Large intestine (tissue), 3 donors: ENCODE results near the gene SPATS2L. TPM values are rescaled to one million over a fixed set of nuclear protein-coding genes. Genes with fewer than 3 reads are reported as not detected.

Source experiments
- DNase-seq, 2 donors: peaks; one replicate each; pipeline versions ENCODE4 v3.0.0 to v3.0.0-alpha.2; 2013
- H3K27ac ChIP-seq: one replicate; pipeline ENCODE4 v1.5.1; 2013; ENCODE audit warnings: low read length
- H3K27me3 ChIP-seq: 2 replicates; pipeline ENCODE4 v1.6.1; 2013; ENCODE audit warnings: low read length; ENCODE audit not compliant: control insufficient read depth, insufficient read depth
- H3K36me3 ChIP-seq: 2 replicates; pipeline ENCODE4 v1.6.1; 2013; ENCODE audit warnings: low read length; ENCODE audit not compliant: control insufficient read depth, insufficient read depth
- H3K4me1 ChIP-seq: one replicate; pipeline ENCODE4 v1.6.1; 2013; ENCODE audit warnings: low read length; ENCODE audit not compliant: control insufficient read depth, insufficient read depth
- H3K4me3 ChIP-seq: one replicate; pipeline ENCODE4 v1.5.1; 2013; ENCODE audit warnings: low read length
- H3K9me3 ChIP-seq: one replicate; pipeline ENCODE4 v1.6.1; 2013; ENCODE audit warnings: mild to moderate bottlenecking, low read depth, low read length, moderate library complexity; ENCODE audit not compliant: control insufficient read depth
- WGBS: methylation state at CpG from one replicate; pipeline ENCODE4 v1.1.5; 2013; ENCODE audit warnings: low lambda C conversion rate; ENCODE audit not compliant: insufficient coverage; 5-methylcytosine and 5-hydroxymethylcytosine counted together
- polyA plus RNA-seq: library from polyadenylated mRNA; unstranded; fragments of 120-200 nt; gene quantifications from one replicate; pipeline ENCODE4 v1.2.1, GENCODE V29; 2013

SPATS2L gene
- polyA plus RNA-seq, 1 donor: 105 TPM

GRCh38 chr2:200356857-200357384 lies 50.4 kb downstream of the SPATS2L start:
- Histone ChIP-seq H3K36me3 (no peaks in the 10 kb centered on the region), H3K9me3 (no peaks in the 10 kb centered on the region), H3K4me1 (peaks cover 19% of the 10 kb centered on the region), H3K27ac (no peak overlapping the region), H3K4me3 (no peak overlapping the region), H3K27me3 (no peaks in the 10 kb centered on the region)
- no CpG with 5 or more reads among the region's 1 CpG for WGBS
- no peak for DNase-seq

DNA sequence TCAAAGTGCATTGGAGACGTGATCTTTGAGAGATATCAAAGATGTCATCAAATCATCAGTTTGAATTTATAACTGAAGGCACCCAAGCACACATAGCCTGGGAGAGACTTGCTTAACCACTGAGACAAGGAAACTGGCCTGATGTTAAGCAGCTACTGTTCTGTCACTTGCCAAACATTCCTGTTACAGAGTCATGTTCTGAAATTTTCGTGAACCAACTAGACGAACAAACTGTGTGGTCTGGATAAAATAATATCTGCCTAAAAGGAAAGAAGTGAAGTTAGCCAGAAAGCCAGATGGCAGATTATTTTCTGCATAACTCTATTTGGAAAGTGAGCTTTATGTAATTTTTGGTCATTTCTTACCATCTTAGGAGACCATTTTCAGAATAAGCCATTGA lies 51.4 kb downstream of the SPATS2L start:
- Histone ChIP-seq H3K27ac (no peak overlapping the region), H3K36me3 (peaks cover 5% of the 10 kb centered on the region), H3K27me3 (no peaks in the 10 kb centered on the region), H3K9me3 (no peaks in the 10 kb centered on the region), H3K4me1 (peaks cover 13% of the 10 kb centered on the region), H3K4me3 (no peak overlapping the region)
- no CpG with 5 or more reads among the region's 3 CpGs for WGBS
- no peak for DNase-seq

DNA sequence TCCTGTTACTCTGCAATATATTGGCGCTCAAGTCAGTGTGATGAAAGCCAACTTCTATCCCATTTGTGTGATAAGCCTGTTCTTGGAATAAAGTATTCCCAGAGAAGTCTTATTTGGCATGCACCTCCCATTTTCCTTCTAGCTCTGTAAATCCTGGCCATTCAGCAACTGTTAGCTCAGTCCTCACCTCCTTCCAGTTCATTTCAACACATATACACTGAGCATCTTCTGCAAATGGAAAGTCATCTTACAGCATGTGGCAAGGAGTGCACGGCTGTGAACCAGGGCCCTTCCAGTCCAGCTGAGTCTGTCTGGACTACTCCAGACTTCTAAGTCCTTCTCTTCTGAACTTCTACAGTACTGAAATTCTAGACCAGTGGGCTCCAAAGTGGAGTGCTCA lies 53.1 kb downstream of the SPATS2L start:
- Histone ChIP-seq H3K4me1 (peaks cover 9% of the 10 kb centered on the region), H3K4me3 (no peak overlapping the region), H3K36me3 (peaks cover 5% of the 10 kb centered on the region), H3K27me3 (no peaks in the 10 kb centered on the region), H3K27ac (no peak overlapping the region), H3K9me3 (no peaks in the 10 kb centered on the region)
- 100% methylated on average over 1 of the region's 2 CpGs for WGBS
- no peak for DNase-seq

DNA sequence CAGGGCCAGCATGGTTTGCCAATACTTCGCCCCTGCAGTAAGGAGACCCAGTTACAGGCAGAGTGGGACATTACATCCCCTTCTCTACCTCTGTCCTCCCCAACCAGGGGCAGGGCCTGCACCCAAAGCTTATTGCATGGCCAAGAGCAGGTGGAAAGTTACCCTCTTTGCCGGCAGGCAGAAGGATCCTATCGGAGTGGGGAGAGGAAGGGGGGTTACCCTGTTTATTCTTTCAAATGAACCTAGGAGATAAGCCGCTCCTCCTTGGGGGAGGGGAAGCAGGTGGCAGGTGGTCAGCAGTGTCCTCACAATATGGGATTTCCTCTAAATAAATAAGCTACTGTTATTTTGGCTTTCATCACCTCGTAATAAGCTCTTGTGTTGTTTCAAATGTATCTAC lies 53.9 kb downstream of the SPATS2L start:
- no peaks in the 10 kb centered on the region for H3K27me3 ChIP-seq
- peaks cover 5% of the 10 kb centered on the region for H3K4me1 ChIP-seq
- no peak overlapping the region for H3K4me3 ChIP-seq
- peaks cover 5% of the 10 kb centered on the region for H3K36me3 ChIP-seq
- DNase-seq: no peak
- 40% methylated on average over 1 of the region's 5 CpGs for WGBS
- no peak overlapping the region for H3K27ac ChIP-seq
- no peaks in the 10 kb centered on the region for H3K9me3 ChIP-seq

- Histone ChIP-seq H3K27me3 (no peaks in the 10 kb centered on the region), H3K9me3 (no peaks in the 10 kb centered on the region), H3K4me3 (no peak overlapping the region), H3K36me3 (peaks cover 5% of the 10 kb centered on the region), H3K4me1 (peaks cover 5% of the 10 kb centered on the region), H3K27ac (no peak overlapping the region)
- no peak for DNase-seq
- WGBS: no CpG with 5 or more reads among the region's 4 CpGs
These were observed 55.9 kb downstream of the SPATS2L start for GRCh38 chr2:200362202-200362917.

DNA sequence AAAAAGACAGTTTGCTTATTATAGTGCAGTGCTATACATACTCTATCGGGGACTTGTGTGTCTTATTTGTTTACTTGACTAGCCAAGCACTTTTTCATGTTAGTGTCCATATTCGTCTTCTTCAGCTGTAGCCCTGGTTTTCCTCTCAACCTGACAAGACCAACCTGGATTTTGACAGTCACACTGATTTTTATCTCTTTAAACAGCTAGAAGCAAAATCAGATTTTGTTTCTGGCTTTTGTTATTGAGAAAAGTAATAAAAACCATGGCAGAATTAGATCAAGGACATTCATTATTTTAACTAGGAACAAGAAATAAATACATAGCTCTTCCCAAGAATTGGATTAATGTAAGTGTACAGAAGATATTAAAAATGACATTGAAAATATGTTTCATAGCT lies 56.8 kb downstream of the SPATS2L start:
- Histone ChIP-seq H3K4me1 (peaks cover 5% of the 10 kb centered on the region), H3K36me3 (peaks cover 5% of the 10 kb centered on the region), H3K27ac (no peak overlapping the region), H3K9me3 (no peaks in the 10 kb centered on the region), H3K27me3 (no peaks in the 10 kb centered on the region), H3K4me3 (no peak overlapping the region)
- no peak for DNase-seq
- WGBS: 67% methylated on average over 1 of the region's 2 CpGs

- no peaks in the 10 kb centered on the region for H3K27me3 ChIP-seq
- peaks cover 5% of the 10 kb centered on the region for H3K36me3 ChIP-seq
- peaks cover 6% of the 10 kb centered on the region for H3K4me1 ChIP-seq
- no peak for DNase-seq
- no CpG with 5 or more reads among the region's 7 CpGs for WGBS
- H3K27ac ChIP-seq: no peak overlapping the region
- no peaks in the 10 kb centered on the region for H3K9me3 ChIP-seq
- no peak overlapping the region for H3K4me3 ChIP-seq
These were observed 57.6 kb downstream of the SPATS2L start for GRCh38 chr2:200364142-200364541.

- Histone ChIP-seq H3K4me1 (peaks cover 9% of the 10 kb centered on the region), H3K9me3 (no peaks in the 10 kb centered on the region), H3K36me3 (peaks cover 5% of the 10 kb centered on the region), H3K27me3 (no peaks in the 10 kb centered on the region), H3K4me3 (no peak overlapping the region), H3K27ac (no peak overlapping the region)
- no CpG with 5 or more reads among the region's 3 CpGs for WGBS
- DNase-seq: no peak
These were observed 58.1 kb downstream of the SPATS2L start for GRCh38 chr2:200364620-200365019.

DNA sequence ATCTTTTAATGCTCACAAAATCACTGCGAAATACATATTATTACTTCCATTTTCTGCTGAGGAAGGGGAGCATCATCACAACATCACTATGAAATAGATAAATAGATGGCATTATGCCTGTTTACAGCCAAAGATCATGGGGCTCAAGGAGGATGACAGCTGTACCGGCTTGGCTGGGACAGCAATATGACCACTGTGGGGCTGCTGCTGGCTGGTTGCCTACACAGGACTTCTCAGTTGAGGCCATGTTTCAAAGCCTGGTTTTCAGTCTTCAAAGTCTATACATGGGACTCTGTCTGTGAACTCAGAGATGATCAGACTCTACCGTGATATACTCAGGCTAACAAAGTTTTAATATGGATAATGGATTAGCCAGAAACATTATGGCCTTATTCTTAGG lies 58.7 kb downstream of the SPATS2L start:
- H3K27ac ChIP-seq: no peak overlapping the region
- WGBS: 100% methylated on average over 1 of the region's 3 CpGs

GRCh38 chr2:200367155-200367554 lies 60.7 kb downstream of the SPATS2L start:
- H3K9me3 ChIP-seq: no peaks in the 10 kb centered on the region
- H3K4me3 ChIP-seq: no peak overlapping the region
- WGBS: 67% methylated on average over 1 of the region's 2 CpGs
- no peaks in the 10 kb centered on the region for H3K27me3 ChIP-seq
- H3K4me1 ChIP-seq: peaks cover 3% of the 10 kb centered on the region
- no peak for DNase-seq
- H3K36me3 ChIP-seq: peaks cover 5% of the 10 kb centered on the region
- H3K27ac ChIP-seq: no peak overlapping the region

More for the DNA sequence above, 58.7 kb downstream of the SPATS2L start:
- Histone ChIP-seq H3K4me3 (no peak overlapping the region), H3K4me1 (peaks cover 5% of the 10 kb centered on the region), H3K9me3 (no peaks in the 10 kb centered on the region), H3K36me3 (peaks cover 5% of the 10 kb centered on the region), H3K27me3 (no peaks in the 10 kb centered on the region)
- no peak for DNase-seq

DNA sequence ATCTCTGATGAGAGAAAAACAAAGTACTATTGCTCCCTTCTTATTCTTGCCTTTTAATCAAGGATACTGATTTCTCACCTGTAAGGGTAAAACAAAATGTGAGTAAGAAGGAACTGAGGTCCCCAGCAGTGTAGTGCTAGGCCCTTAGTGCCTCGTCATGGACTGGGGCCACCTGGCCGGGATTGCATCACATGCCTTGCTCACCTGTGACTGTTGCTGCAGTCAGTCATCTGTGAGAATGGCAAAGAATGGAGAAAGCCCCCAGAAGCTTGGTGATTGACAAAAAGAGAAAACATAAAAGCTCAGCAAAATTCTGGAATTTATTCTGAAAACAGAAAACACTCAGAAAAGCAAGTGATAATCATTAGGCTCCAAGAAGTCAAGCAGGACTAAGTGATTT lies 63.4 kb downstream of the SPATS2L start:
- Histone ChIP-seq H3K9me3 (no peaks in the 10 kb centered on the region), H3K4me1 (peaks cover 11% of the 10 kb centered on the region), H3K27ac (peak overlapping the region; percentile 15), H3K4me3 (no peak overlapping the region), H3K27me3 (no peaks in the 10 kb centered on the region), H3K36me3 (no peaks in the 10 kb centered on the region)
- DNase-seq: peak; percentile 50 to 66
- WGBS: no CpG with 5 or more reads among the region's 2 CpGs
